Measurements from ENCODE around the gene ARHGAP44.

- TF ChIP-seq POLR2A (IDR thresholded peaks at IDR 0.05; ENCODE audit: low read depth, low read length) (no peak), POLR2AphosphoS5 (IDR thresholded peaks at IDR 0.05; ENCODE audit: low read depth, low read length) (no peak), PAX5 (IDR thresholded peaks at IDR 0.05; ENCODE audit: insufficient read depth, low read length, severe bottlenecking) (no peak), SPI1 (IDR thresholded peaks at IDR 0.05; ENCODE audit: low read depth, low read length) (no peak), TAF1 (IDR thresholded peaks at IDR 0.05; ENCODE audit: low read depth, low read length) (no peak), POU2F2 (IDR thresholded peaks at IDR 0.05; ENCODE audit: low read depth, low read length) (no peak)
Observed at GRCh38 chr17:12883472-12883871, 94.2 kb downstream of the ARHGAP44 start.

Data from GM12891 (cell line).